T47D (cell line): ENCODE data around the gene TPM1.

Experiments used
- DNase-seq, 2 experiments: peaks; one replicate each; pipeline versions ENCODE4 v3.0.0 to v3.0.0-alpha.2; 2011 to 2012; ENCODE audit warnings: low read depth in 1 of 2, low spot score in 1 of 2
- JUND ChIP-seq: IDR thresholded peaks from 2 replicates; pipeline ENCODE4 v1.6.1; 2012; ENCODE audit warnings: low read depth
- in situ Hi-C: cut with HindIII; loops from 2 replicates; pipeline ENCODE4 v1.10.0; 2016; ENCODE audit warnings: low sequenced_read_pairs, low pct_unique_long_range_greater_than_20kb

Gene TPM1

DNA sequence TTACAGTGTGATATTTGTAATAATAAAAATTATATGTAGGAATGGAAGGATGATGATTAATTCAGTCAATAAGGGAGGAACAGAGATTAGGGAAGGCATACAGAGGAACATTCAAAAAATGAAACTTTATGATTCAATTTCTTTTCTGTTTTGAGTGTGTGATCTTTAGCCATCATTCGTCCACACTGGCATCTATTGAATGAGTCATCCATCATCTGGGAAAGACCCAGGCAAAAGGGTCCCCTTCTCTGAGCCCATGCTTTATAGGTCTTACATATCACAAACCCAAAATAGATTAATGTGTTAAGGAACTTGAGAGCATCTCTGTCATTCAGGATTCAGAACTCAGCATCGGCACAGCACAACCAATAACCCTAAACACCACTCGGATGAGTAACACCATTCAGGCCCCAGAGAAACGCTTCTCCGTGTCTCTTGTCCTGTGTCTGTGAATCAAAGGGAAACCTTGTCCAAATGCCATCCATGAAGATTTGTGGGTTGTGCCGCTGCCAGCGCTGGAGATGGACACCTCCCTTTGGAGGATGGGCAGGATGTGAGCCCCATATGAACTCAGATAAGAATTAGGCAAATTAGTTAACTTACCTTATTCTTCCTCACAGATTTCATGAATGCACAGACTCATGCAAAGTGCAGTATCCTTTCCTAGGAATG, 21.7 kb upstream of the TPM1 start:
- in situ Hi-C loops = no loop called here
- TF ChIP-seq JUND = no peak
- no peak for DNase-seq

DNA sequence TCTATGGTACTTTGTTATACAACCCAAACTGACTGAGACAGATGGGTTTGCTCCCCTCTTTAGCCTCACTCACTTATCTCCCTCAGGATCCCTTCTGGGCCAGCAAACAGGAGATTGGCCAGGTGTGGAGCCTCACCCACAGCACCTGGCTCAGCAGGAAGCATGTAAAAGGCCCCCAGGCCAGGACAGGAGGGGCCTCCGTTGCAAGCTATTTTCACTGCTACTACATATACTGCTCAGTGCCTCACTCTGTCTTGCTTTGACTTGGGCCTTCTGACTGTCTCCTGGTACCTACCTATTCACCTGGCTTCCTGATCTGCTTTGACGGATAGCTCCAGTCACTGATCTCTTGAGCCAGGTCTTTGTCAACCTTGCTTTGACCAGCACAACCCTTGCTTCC, 20.4 kb upstream of the TPM1 start:
- in situ Hi-C loops = no loop called here
- DNase-seq = no peak
- no peak for TF ChIP-seq JUND

DNA sequence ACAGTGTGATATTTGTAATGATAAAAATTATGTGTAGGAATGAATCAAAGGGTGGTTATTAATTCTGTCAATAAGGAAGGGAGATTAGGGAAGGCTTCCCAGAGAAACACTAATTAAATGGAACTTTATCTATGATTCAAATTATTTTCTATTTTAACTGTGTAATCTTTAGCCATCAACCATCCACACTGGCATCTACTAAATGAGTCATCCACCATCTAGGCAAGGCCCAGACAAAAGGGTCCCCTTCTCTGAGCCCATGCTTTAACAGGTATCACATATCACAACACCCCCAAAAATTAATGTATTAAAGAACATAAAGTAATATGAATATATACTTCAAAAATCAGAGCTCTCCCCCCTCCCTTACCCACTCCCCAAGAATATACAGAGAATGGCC, 19.9 kb upstream of the TPM1 start:
- DNase-seq = no peak
- in situ Hi-C loops = no loop called here
- no peak for TF ChIP-seq JUND

DNA sequence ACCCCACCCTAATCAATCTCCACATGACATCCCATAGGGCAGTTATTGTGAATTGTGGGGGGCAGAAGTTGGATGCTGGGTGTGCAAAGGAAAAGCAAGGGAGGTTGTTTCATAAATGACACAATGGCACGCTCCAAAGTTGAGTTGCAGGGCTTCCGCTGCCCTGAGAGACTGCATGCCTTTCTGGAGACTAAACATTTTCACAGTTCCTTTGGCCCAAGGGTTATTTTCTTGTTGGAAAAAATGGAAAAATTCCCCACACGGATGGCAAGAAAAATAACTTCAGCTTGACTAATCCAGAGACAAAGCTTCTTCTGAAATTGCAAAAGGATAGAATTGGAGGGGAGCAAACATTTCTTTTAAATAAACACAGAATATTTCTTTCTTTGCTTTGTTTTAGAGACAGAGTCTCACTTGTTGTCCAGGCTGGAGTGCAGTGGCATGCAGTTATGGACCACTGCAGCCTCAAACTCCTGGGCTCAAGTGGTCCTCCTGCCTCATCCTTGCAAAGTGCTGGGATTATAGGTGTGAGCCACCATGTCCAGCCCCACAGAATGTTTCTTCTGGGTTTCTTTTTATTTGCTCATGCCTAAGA, 19.1 kb upstream of the TPM1 start:
- no peak for TF ChIP-seq JUND
- in situ Hi-C loops = no loop called here
- DNase-seq = no peak

DNA sequence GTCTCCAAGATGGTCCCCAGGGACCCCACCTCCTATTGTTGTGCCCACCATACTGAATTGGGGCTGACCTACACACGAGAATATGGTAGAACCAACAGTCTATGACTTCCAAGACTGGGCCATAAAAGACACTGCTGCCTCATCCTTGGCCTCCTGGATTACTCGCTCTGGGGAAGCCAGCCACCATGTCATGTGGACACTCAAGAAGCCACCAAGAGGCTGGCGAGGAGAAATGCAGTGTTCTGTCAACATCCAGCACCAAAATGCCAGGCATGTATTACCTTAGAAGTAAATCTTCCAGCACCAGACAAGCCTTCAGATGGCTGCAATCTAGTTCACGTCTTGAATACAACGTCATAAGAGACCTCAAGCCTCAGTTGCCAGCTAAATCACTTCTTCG, 17.1 kb upstream of the TPM1 start:
- peak in 1 of 2 experiments; percentile 48 for DNase-seq
- TF ChIP-seq JUND = no peak
- in situ Hi-C loops = no loop called here

DNA sequence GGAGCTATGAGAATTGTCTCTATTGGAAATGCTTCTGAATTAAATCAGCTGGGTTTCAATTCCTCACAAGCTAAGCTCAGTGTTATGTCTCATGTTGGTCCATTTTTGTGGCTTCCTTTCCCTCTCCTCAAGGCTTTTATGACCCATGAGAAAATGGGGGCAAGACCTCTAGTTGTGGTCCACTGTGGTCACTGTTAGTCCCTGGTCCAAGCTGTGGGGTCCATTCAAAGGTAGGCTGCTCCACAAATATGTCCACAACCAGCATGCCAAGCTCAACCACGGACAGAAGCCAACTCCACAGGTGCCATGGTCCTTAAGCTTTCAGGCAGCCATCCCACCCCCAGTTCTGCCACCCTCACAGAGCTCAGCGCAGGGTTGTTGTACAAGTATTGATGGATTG, 14.9 kb upstream of the TPM1 start:
- no peak for TF ChIP-seq JUND
- in situ Hi-C loops = no loop called here
- DNase-seq = no peak

DNA sequence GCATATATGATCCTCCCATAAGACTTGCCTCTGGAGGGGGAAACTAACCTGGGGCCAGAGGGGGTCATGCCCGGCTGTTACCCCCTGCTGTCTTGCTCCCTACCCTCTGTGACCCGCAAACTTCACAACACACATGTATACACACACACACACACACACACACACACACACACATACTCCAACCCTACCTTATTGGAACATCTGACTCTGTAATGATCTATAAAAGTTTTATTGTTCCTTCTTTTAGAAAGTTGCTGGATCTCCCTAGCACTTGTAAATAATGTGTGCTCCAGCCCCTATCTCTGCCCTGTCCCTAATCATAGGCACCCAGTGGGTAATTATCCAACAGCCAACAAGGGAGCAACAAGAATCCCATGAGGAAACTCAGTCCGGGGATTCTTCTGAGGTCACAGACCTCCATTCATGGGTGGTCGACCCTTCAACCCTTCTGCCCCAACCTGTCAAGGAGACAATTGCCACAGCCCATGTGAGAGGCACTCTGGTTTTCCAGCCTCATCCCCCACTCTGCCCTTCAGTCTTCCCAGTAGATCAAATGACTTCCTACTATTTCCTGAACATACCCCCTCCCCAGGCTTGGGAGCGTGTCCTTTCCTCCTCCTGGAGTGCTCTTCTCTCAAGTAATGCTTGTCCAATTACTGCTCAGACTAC, 14.0 kb upstream of the TPM1 start:
- in situ Hi-C loops = no loop called here
- TF ChIP-seq JUND = no peak

DNA sequence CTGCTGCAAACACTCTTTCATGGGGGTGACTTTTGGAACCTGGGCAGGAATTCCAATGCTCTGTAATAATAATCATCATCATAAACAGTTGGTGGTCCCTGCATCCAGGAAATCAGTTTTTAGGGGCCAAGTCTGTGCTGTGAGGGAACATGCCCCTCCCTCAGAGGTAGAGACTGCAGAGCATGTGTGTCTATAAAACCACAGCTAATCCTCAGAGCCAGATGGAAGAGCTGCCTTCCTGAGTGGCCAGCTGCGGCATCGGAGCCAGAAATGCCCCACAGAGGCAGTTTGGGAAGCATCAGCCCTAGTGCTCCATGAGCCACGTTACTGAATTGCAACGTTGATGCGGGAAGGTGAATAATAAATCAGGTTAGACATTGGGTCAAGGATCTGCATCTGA, 12.9 kb upstream of the TPM1 start:
- in situ Hi-C loops = no loop called here
- TF ChIP-seq JUND = no peak
- no peak for DNase-seq

More for the DNA sequence above, 14.0 kb upstream of the TPM1 start:
- DNase-seq = no peak

DNA sequence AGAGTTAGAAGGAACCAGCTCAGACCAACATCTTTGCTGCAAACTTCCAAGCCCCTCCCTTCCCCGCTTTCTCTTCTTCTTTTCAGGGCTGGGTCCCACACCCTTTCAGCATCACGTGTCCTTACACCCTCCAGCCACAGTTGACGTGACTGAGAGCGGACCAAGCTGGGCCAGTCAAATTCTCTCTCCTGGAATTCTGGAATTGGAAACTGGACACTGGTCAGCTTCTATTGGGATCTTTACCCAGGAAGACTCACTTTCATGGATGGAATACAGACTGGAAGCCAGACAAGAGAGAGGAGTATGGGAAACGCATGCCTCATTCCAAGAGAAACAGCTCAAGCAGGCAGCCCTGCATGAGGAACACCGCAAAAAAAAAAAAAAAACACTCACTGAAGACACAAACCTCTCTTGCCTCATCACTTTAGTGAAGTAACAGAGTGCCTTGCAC, 12.4 kb upstream of the TPM1 start:
- in situ Hi-C loops = no loop called here
- no peak for DNase-seq
- no peak for TF ChIP-seq JUND

DNA sequence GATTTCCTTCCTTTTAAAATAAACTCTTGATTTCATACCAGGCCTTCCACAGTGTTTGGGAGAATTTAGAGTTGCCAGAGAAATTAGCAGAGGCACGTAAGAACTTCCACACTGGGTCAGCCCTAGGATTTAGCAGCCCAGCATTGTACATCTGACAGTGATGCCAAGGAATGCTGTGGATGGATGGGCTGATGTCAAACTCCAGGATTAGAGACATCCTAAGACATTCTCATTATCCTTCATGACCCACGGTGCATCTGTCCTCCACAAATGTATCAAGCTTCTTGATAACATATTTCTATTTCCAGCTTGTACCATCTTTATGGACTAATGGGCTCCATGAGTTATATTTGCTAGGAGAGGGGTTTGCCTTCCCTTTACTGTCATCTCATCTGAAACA, 8.0 kb upstream of the TPM1 start:
- TF ChIP-seq JUND = no peak
- no peak for DNase-seq
- in situ Hi-C loops = no loop called here

DNA sequence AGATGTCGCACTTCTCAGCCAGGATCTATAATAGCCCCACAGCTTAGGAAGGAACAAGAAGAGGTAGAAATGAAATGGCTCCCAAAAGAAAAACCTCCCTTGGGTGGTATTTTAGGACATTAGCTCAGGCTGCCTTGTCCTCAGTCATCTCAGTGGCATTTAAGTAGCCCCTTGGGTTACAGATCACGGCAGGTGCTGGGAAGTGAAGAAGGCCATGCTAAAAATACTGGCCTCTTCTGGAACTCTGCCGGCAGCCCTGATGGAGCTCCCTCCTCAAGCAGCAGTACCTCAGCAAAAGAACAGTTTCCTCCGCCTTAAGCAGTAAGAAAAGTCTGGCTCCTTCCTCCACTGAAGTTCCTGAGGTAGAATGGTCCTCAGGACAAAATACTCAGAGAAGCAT, 7.3 kb upstream of the TPM1 start:
- no peak for TF ChIP-seq JUND
- no peak for DNase-seq
- in situ Hi-C loops = no loop called here

DNA sequence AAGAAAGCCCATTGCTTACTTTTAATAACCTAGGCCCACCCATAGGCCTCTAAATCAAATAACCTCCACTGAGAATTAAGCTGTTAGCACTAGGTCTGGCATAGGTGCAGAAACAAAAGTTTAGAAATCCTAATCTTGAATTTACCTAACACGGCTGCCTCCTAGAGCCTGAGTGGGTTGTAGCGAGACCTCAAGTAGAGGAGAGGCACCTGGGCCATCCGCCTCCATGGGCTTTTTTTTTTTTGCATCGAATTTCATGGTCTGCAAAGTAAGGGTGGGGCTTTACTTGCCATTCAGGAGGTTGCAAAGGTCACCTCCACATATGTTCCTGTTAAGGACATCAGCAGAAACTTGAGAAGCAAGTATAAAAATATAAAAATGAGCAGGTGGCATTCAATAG, 6.6 kb upstream of the TPM1 start:
- DNase-seq = peak in 1 of 2 experiments; percentile 48
- in situ Hi-C loops = no loop called here
- no peak for TF ChIP-seq JUND

DNA sequence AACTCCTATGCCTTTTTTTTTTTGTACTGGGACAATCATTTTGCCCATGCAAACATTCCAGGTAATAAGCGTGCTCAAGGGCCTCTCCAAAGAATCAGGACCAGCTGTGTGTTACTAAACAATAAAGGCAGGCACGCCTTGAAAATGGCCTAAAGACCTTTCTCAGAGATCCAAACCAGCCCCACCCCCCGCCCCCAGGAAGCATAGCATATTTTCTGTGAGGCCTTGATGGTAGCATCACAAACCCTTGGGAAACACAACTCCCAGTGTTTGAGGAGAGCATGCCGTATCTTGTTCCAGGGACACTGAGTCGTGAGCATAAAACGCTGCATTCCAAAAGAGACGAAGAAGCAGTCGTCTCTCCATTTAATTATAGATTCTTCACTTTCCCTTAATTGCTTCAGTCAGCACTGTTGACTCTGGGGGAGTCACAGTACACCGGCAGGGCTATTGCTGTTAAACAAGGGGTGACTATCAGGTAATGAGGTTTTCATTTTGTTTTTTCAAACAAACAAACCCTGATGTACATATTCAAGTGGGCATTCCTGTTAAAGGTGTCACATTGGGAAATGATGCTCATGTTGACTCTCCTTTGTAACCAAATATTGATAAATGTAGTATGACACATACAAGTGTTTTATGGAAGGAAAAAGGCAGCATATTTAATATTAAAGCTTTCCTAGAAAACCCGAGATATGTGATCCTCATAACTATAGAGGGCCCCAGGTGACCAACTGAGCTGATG, 4.4 kb upstream of the TPM1 start:
- TF ChIP-seq JUND = no peak
- in situ Hi-C loops = no loop called here
- DNase-seq = no peak
